SW480 (cell line): ENCODE measurements around the gene SCMH1.

Experiments used
- DNase-seq: peaks from one replicate; pipeline ENCODE4 v3.0.0-alpha.2; 2016; ENCODE audit warnings: low spot score

The SCMH1 gene

GRCh38 chr1:41003640-41004220 is 238.4 kb downstream of the SCMH1 start:
- DNase-seq = peak; percentile 89

DNA sequence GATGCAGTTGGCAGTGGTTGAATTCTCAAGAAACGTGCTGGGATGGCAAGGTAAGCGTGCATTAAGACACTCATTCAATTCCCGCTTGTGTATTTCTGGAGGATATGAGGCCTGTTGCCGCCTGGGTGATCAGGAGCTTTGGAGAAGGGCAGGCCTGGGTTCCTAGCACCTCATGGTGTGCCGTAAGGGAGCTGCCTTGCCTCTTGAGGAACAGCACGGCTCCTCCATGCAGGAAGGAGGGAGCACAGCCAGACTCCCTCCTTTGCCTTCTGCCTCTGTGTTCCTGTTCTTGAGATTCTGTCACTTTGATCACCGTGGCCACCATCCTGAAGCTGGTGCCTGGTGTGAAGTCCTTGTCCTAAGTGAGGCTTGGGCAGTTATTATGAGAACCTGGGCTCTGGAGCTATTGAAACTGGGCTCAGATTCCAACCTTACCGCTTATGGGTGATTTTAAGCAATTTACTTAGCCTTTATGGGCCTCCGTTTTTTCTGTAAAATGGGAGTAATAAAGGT is 238.9 kb downstream of the SCMH1 start:
- DNase-seq = no peak

- no peak for DNase-seq
Measured at GRCh38 chr1:40998668-40999067, 243.4 kb downstream of the SCMH1 start.

- DNase-seq = no peak
Measured at GRCh38 chr1:40997096-40997495, 245.0 kb downstream of the SCMH1 start.

DNA sequence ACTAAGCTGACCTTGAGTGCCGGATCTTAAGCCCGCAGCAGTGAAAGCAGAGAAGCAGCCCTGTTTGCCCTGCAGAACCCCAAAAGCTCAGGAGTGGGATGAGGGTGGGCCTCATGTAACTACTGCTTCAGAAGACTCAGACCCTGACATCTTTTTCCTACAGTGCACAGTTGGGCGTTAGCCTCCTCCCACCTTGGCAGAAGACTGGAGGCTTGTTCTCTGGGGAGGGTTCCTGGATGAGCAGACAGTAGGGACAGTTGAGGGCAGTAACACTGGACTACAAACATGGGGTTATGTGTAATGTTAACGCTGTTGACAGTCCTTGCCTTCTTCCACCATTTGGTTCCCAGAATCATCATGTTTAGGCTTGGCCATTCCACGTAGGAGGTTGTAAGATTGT is 253.0 kb downstream of the SCMH1 start:
- DNase-seq = no peak

DNA sequence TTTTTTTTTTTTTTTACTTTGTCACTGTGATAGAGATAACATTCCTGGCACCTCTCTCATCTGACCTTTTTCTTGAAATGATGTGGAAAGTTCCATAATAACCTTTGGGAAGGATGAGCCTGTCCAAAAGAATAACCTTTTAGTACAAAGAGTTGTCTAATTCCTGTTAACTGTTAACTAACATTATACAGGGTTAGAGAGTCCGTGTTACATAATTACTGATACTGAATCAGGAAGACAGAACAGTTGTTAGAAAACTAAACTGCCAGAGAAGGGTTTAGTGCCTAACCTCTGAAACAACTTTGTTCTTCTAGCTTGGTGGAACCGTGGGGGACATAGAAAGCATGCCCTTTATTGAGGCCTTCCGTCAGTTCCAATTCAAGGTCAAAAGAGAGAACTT is 253.8 kb downstream of the SCMH1 start:
- no peak for DNase-seq

DNA sequence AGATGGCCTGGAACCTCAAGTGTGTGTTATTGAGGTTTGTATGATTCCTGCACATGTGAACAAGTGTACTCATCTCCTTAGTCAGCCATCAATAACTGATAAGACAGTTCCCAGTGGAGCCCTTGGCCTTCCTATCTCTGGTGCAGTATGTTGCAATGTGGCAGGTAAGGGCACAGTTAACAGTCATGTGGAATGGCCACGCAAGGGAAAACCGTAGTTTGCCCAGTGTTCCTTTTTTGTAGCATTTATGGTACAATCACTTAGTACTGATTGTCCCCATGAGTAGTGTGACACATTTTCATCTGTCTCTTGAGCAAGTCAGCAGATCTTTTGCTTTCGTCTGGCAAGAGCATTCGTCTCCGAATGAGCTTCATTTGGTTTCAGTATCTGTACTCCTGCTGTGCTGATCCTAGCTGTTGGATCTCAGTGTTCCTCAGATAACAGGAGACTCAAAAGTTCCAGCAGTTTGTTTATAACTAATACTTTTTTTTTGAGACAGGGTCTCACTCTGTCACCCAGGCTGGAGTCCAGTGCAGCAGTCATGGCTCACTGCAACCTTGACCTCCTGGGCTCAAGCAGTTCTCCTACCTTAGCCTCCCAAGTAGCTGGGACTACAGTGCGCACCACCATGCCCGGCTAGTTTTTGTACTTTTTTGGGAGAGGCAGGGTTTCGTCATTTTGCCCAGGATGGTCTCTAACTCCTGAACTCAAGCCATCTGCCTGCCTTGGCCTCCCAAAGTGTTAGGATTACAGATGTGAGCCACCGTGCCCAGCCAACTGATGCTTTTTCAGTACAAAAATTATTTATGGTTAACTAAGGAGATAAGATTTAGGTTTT is 254.4 kb downstream of the SCMH1 start:
- DNase-seq = no peak

DNA sequence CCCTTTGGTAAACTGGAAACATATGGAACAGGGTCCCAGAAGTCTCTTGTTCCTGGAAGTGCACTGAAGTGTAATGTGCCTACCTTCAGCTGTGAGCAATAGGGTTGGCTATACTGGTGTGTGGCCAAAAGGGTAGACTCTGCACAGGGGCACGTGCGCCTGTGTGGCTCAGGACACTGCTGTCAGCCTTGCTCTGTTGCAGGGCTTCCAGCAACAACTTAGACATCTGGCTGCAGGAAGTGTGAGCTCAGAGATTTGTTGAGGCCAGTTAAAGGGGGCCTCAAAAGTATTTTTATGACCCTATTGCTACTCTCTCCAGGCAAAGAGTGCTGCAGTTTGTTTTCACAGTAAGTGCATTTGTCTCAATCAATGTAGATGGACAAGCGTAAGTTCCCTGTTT is 255.2 kb downstream of the SCMH1 start:
- no peak for DNase-seq

- DNase-seq = no peak
Measured at GRCh38 chr1:40986328-40986783, 255.8 kb downstream of the SCMH1 start.

GRCh38 chr1:40985875-40986274 is 256.2 kb downstream of the SCMH1 start:
- DNase-seq = no peak

DNA sequence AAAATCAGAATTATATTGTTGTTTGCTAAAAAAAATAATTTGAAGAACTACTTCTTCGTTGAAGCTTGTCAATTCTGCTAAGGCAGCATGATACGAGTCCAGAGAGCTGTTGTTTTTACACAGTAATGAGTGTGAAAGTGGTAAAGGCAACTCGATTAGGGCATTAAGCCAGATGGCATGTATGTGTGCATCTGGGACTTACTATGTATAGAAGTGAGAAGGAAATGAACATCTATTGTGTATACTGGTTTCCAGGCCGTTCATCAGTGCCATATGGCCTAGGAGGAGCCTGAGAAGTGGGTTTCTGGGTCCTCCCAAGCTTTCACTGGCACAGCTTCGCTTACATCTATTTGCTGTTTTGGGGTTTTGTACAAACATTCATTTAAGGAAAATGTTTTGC is 256.9 kb downstream of the SCMH1 start:
- no peak for DNase-seq

DNA sequence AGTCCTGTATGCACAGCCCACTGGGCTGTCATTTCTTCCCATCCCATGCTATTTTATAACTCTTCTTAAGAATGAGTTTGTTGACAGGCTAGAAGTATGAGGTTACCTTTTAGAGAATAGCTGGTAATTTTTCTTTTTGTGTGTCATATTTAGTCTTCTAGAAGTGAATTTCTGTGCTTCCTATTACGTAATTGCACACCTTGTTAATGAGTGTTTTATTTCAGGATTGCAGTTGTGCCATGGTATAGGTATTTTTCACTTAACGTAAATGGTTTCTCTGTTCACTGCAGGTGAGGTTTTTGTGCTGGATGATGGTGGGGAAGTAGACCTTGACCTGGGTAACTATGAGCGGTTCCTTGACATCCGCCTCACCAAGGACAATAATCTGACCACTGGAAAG is 257.6 kb downstream of the SCMH1 start:
- DNase-seq = no peak

DNA sequence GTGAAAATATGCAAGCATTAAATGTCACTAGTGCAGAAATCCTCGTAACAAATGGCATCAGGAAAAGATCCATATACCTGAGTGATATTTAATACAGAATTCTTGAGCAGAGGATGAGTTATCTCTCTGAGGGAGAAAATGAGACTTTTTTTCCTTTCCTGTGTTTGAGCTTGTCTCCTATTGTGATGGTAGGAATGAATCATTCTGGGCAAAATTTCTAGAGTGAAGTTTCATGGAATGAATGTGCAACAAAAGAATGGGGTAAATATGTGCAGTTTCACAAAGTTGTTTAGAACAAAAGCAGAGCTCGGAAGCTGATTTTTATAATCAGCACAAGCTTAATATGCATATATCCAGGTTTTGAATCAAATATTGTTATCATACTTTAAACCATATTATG is 258.0 kb downstream of the SCMH1 start:
- DNase-seq = no peak

GRCh38 chr1:40983286-40983685 is 258.8 kb downstream of the SCMH1 start:
- DNase-seq = no peak

GRCh38 chr1:40982721-40983120 is 259.4 kb downstream of the SCMH1 start:
- no peak for DNase-seq

DNA sequence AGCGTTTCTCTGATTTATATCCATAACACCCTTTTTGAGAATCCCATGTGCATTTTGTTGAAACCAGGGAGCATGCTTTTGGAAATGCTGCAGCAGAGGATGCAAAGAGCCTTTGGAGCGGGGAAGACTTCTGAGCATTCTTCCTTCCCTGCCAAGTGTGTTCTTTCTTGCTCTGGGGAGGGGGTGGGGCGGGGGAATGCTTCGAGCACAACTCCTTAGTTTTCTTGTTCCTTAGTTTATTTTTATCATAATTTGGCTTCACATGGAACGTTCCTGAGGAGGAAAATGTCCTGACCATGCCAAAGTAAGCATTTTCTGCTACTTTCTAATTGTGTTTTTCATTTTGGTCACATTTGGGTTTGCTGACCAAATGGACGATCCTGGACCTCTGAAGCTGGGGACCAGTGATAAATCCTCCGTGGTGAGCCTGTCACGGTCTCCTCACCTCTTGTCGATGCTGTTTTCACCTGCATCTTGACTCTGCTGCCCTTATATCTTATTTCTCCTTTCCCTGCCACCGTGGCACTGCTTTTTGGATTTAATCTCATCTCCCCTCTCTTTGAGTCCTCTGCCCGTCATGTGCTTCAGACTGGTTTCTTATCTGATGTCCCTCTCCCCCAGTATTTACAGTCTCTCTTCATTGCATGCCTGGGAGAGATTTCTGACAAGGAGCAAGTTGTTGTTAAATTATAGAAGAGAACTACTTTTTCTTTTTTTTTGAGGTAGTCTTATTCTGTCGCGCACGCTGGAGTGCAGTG is 260.2 kb downstream of the SCMH1 start:
- no peak for DNase-seq

DNA sequence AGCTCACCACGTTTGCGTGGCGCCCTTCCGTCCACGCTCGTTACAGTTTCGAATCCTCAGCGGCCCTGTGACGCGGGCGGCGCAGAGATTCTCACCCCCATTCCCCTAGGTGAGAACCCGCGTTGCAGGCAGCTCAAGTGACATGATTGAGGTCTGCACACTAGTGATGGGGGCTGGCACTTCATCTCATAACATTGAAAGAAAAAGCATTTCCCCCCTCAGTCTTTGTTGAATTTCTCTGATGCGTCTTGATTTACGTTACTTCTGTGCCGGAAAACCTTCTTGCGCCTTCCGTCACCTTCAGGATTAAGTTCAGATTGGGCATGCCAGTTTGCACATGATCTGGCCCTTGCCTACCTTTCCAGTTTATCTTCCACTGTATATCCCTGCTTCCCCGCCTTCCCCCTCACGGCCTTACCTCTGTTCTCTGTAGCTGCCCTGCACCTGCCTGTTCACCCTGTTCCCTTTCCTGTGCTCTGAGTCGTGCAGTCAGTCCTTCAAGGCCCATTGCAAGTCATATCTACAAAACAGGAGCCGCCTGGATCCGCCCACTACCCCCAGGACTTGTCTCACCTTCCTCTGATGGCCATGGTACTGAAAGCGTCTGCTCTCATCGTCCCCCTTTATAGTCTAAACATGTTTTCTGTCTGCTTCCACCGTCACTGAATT is 261.5 kb downstream of the SCMH1 start:
- DNase-seq = peak; percentile 25

GRCh38 chr1:40980068-40980452 is 262.0 kb downstream of the SCMH1 start:
- no peak for DNase-seq

- DNase-seq = peak; percentile 90
Measured at GRCh38 chr1:40979241-40980067, 262.7 kb downstream of the SCMH1 start, which contains the start of gene CTPS1. Gene CTPS1 (plus strand): TSS chr1:40979696. CDS start chr1:40983291, 3,595 bp downstream.

- DNase-seq = no peak
Measured at GRCh38 chr1:40978886-40979240, 263.2 kb downstream of the SCMH1 start.

DNA sequence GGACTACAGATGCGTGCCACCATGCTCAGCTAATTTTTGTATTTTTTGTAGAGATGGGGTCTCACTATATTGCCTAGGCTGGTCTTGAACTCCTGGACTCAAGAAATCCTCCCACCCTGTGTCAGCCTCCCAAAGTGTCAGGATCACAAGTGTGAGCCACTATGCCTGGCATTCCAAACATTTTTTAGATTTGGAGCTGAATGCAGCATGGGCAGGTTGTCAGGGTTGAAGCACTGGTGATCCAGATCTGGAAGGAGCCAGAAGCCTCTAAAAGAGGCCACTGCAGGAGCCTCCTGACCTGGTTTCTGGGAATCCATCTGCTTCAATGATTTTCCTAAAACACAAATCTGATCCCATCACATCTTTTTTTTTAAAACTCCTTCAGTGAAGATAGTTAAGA is 264.4 kb downstream of the SCMH1 start:
- no peak for DNase-seq
